Right lobe of liver (tissue), 4 donors: ENCODE data around the gene TSPAN11.

ENCODE experiments used
- POLR2A ChIP-seq: fragments of 450-650 bp; IDR thresholded peaks from one replicate; pipeline ENCODE4 v1.6.1; 2017; ENCODE audit warnings: antibody characterized with exemption, mild to moderate bottlenecking
- TF ChIP-seq, protein P1 (sequence below), 4 donors: fragments of 200-600 bp in 3 of 4; fragments of 450-650 bp in 1 of 4; IDR thresholded peaks; one replicate each; pipeline versions ENCODE4 v1.5.1 to v1.8.0; 2016 to 2022; ENCODE audit warnings: antibody characterized with exemption in 4 of 4, mild to moderate bottlenecking in 2 of 4
- donor health status: DM: no; HTN: no; CAD: no.
- donor health status: DM: no; HTN: no; CAD: no.
- donor health status: DM: no; HTN: yes; CAD: no.

DNA sequence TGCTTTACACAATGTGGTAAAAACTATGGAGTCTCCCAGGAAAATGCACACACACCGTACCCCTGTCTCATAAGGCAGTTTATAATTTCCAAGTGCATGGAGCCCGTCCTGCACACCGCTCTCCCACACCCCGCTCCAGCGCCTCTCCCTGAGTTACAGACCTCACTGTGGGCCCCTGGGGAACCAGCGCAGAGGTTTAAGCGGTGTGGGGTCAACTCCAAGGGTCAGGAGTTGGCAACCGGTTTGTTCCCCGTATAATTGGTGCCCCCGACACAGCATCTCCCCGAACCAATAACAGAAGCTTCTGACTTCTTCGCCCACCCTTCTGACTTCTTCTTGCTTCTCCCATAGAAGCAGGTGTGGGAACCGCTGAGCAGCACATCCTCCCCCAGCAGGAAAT lies 88.7 kb downstream of the TSPAN11 start:
- TF ChIP-seq, protein P1, sequence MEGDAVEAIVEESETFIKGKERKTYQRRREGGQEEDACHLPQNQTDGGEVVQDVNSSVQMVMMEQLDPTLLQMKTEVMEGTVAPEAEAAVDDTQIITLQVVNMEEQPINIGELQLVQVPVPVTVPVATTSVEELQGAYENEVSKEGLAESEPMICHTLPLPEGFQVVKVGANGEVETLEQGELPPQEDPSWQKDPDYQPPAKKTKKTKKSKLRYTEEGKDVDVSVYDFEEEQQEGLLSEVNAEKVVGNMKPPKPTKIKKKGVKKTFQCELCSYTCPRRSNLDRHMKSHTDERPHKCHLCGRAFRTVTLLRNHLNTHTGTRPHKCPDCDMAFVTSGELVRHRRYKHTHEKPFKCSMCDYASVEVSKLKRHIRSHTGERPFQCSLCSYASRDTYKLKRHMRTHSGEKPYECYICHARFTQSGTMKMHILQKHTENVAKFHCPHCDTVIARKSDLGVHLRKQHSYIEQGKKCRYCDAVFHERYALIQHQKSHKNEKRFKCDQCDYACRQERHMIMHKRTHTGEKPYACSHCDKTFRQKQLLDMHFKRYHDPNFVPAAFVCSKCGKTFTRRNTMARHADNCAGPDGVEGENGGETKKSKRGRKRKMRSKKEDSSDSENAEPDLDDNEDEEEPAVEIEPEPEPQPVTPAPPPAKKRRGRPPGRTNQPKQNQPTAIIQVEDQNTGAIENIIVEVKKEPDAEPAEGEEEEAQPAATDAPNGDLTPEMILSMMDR (IDR thresholded peaks at IDR 0.05), result no peak
- no peak for TF ChIP-seq POLR2A
